DMS79 treated with DMSO at 0.1 percent for 48 hours (cell line): ENCODE measurements around the gene PREX1.
"Not testable (repeated sequence)": the region's sequence is repeated elsewhere in the genome, so short reads cannot be mapped to it uniquely, and the experiment has no call there.

Experiments used
- DNase-seq: peaks from one replicate; lab custom pipeline; 2025; lab: John Stamatoyannopoulos, UW

The PREX1 gene

DNA sequence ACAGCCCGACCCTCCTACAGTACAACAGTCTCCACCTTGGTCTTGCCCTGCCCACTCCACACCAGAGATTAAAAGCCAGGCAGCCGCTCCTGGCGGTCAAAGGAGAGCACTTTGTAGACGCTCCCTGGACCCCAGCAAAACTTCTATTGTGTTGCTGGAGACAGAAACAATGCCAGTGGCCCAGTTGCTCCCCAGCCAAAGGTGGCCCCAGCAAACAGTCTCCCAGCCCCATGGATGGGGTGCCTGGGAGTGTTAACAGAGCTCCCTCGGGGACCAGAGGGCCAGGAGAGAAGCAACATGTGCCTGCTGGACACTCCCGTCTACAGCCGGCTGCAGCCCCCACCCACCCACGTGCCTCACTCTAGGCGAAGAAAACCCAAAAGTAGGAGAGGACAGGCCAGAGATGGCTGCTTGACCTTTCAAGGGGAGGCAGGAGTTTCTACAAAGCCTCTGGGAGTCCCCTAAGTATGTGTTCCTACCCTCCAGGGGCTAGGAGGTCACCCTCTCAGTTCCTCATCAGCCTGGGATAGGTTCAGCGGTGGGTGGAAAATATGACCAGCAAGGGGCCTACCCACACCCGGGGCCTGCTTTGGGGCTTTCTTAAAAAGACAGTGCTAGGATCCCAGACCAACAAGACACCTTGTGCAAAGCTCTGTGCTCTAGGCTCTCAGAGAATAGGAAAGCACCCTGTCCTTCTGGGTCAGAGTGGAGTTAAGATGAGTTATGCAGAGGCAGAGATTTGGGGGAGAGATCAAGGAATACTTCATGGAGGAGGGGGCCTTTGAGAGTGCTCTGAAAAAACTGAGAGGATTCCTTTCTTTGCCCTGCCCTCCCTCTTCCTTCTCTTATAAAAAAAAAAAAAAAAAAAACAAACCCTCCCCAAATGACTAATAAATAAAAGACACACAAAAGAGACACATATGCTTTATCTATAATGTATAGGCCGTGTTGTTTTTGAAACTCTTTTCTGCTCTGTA lies 19.0 kb upstream of the PREX1 start:
- no peak for DNase-seq

DNA sequence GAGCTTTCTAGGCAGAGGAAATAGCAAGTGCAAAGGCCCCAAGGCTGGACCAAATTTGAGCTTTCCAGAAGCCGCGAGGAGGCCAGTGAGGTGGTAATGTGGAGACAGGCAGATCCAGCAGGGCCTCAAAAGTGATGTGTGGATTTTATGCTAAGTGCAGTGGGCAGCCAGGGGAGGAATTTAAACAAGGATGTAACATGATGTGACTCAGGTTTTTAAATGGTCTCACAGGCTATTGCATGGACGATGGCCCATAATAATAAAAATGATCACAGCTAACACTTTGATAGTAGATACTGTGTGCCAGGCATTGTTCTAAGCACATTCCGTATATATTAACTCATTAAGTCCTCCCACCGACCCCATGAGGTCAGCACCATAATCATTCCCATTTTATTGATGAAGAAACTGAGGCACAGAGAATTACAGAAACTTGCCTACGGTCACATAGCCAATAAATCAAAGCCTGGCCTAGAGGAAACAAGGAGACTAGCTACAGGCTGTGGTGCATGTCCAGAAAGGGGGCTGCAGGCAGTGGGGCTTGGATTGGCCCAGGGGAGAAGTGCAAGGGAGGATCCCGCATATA lies 18.0 kb upstream of the PREX1 start:
- DNase-seq = no peak

DNA sequence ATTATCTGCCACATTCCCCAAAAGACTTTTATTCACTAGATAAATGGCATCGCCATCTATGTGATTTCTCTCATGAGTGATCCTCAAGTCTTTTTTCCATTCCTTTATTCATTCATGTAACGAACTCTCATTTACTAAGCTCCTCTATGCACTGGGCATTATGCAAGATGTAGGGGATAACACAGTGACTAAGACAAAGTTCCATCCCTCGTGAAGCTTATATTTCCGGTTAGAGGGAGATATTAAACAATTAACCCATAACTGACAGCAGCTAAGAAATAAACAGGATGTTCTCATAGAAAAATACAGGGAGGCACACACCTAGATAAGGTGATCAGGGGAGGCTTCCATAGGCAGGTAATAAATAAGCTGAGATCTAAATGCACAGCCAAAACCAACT lies 17.2 kb upstream of the PREX1 start:
- no peak for DNase-seq

DNA sequence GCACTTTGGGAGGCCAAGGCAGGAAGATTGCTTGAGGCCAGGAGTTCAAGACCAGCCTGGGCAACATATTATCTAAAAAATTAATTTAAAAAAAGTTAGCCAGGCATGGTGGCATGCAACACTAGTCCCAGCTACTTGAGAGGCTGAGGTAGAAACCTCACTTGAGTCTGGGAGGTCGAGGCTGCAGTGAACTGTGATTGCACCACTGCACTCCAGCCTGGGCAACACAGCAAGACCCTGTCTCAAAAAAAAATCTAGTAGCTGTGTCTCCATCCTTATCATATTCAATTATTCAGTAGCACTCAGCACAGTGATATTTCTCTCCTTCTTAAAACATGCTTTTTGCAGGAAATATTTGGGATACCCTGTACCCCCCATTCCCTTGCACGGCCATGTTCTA lies 16.1 kb upstream of the PREX1 start:
- DNase-seq = not testable (repeated sequence)

DNA sequence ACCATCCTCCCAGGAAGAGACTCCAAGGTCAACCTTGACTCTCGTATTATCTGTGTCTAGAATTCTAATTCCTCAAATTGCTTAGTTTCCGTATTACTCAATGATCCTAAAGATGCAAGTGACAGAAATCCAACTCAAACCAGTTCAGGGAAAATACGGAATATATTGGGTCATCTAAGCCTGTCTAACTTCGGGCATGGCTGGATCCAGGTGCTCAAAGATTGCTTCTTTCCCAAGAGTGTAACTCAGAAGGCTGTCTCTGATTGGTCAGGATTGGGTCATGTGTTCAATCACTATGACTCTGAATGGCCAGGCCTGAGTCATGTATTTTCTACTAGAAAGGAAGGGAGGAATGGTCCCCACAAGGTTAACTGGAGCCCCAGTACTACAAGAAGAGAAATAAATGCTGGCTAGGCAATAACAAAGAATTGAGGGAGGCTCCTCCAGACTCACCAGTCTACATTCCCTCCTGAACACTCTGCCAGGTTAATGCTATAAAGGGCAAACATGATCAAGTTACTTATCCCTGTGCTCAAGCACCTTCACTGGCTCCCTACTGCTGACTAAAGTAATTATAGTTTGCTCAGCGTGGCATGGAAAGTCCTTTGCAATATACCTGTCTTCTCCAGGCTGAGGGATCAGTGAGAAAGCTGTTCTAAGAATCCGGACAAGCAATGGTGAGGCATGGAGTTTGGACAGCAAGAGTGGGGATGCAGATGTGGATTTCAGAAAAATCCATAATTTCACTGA lies 15.4 kb upstream of the PREX1 start:
- DNase-seq = no peak

DNA sequence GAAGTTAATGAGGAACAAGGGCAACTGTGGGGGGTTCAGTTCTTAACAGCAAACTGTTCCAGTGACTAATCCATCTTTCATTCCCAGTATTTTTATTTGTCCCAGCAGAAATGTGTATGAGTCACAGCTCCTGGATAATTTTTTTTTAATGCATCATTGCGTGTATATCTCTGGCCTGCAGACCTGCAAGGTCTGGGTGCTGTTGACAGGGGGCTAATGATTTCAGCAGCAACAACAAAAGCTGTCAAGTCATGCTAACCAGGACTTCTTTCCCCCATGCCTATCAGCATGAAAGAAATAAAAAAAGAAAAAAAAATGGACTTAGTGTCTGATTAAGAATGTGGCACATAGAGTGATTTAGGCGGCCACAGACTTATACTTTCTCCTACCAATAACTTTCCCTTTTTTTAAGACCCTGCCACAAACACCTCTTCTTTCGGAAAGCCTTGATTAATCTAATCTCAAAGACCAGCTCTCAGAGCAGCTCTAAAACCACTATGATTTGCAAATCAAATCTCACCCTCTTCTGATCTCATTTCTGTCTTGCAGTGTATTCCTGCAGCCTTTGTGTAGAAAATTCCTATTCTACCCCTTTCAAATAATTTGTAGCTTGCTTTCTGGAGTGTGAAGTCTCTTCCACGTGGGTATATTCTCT lies 14.2 kb upstream of the PREX1 start:
- no peak for DNase-seq

DNA sequence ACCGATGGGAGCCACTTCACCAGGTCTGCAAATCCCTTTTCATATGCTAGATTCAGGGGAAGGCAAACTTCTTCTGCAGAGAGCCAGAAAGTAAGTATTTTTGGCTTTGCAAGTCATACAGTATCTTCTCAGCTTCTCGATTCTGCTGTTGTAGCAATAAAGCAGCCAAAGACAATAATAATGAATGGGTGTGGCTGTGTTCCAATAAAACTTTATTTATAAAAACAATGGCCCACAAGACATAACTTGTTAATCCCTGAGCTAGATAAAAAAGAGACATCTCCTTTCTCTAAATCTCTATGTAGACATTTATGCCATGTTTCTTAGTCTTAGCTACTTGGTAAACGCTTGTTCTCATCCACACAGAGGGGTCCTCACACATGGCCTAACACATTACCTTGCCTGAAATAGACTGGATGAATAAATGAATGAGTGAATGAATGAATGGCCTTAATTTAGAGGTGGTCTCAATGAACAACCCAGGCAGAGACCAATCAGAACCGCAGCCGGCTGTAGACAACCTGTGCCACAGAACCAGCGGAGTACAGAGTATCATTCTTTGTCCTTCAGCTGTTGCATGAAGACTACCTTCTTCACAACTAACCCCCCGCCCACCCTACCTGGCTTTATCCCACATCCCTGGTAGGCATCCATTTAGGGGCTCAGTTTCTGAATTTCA lies 13.5 kb upstream of the PREX1 start:
- no peak for DNase-seq

DNA sequence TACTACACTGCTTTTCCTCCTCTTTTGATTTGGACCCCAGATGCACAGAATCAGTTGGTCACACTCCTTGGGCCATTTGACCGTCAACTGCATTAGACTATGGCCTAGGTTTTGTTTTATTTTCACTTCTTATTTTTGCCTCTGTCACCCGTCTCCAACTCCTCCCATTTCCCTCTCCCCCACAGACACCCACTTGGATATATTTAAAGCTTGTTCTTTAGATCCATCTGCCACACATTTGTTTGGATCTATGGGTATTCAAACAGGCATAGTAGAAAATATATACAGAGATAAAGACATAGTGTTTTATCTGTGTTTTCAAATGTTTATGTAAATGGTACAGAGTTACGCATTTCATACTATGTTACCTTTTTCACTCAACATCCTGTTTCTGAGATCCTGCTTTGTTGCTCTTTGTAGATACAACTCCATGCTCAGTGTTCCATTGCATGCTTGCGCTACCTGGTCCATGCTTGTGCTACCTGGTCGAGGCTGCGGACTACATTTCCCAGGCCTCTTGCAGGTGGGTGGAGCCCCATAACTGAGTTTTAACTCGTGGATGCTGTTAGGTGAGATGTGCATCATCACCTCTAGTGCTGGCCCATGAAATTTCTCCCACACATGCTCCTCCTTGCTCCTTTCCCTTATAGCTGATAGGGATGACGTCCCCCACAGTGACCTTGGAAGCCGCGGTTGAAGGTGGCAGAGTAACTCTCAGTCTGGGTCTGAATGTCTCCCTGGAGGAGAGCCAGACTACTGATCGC lies 11.5 kb upstream of the PREX1 start:
- DNase-seq = no peak

DNA sequence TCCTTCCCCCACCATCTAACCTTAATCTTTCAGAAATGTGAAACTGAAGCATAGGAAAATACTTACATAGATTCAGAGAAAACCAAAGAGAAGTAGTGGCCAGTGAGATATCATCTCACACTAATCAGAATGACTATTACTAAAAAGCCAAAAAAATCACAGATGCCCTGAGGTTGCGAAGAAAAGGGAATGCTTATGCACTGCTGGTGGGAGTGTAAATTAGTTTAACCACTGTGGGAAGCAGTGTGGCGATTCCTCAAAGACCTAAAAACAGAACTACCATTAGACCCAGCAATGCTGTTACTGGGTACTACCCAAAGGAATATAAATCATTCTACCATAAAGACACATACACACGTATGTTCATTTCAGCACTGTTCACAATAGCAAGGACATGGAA lies 9.2 kb upstream of the PREX1 start:
- DNase-seq = no peak

DNA sequence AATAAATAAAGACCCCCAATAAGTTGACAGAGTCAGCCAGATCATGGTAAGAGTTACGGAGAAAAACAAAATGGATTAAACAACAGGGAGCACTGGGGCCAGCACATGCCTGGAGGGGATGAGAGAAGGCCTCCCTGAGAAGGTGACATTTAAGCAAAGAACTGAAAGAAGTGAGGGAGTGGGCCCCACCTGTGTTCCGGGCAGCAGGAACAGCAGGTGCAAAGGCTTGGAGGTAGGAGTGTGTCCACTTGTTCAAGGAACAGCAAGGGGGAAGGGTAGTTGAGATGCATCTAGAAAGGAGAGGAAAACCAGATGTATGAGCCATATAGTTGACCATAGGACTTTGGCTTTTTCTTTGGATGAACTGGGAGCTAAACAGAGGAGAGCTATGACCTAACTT lies 7.6 kb upstream of the PREX1 start:
- no peak for DNase-seq

DNA sequence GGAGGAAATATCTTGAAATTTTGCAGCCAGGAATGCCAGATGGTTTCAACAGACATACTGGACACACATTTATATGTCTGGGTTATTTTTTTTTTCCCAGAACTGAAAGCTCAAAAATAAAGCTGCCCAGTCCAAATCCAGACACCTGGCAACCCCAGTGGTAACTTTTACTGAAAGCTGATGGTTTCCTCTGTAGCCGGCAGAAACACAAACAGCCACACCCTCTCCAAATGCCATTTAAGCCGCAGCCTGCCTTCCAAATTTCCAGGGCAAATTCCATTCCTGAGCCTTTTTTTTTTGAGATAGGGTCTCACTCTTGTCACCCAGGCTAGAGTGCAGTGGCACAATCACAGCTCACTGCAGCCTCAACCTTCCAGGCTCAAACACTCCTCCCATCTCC lies 6.5 kb upstream of the PREX1 start:
- DNase-seq = no peak

DNA sequence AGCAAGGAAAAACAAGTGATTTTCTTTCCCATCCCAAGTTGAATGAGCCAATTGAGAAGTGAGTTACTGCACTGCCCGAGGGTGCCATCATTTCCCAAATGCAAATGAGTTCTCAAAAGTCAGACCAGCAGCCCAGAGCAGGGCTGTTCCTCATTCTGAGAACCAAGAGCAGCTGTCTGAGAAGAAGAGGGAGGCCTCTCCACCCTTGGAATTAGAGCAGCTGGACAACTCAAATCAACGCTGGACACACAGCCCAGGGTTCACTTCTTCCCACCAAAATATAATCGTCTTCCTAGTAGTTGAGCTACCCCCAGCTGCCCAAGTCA lies 4.6 kb upstream of the PREX1 start:
- DNase-seq = no peak

DNA sequence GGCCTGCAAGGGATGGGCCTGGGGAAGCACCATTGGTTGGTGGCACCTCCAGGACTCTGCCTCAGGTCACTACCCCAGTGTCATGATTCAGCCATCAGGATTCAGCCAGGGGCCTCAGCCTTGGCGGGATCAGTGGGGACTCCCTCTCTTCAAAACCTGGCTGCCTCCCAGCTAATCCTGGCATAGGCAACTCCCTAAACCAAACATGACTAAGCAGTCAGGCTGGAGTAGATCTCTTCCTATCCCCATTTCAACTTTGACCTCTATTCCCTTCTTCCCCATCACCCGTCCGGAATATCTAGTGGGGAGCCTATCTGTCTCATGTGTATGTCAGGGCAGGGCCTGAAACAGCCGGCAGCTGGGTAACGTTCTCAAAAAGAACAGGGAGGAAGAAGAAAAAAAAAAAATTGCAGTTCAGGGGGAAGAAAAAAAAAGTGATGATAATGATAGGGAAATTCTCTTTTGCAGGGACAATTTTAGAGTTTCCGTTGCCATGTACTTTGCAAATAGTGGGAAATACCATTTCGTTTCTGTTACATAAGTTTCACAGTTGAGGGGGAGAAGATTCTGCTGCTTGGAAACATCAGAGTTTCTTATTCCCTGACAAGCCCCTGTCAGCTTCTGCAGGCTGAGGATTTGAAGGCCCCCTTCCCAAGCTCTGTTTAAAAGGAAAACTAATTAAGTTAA lies 4.1 kb upstream of the PREX1 start:
- DNase-seq = peak; percentile 12

DNA sequence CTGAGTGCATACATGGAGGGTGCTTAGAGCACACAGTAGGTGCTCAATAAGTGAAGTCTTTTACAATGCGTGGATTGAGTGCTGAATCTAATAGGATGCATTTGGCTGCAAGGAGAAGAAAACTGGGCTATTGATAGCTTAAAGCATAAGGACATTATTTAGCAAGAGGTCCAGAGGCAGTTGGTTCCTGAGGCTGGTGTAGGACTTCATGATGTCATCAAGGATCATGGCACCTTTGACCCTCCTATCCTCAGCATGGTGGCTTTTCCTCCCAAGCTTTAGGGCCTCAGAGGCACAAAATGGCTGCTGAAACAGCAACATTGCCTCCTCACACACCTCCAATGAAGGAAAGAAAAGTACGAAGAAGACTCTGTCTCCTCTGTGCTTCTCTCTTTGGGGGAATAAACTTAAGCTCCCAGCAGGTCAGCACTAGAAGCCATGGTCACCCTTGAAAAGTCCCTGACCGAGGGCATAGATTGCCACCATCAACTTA lies 3.1 kb upstream of the PREX1 start:
- no peak for DNase-seq

DNA sequence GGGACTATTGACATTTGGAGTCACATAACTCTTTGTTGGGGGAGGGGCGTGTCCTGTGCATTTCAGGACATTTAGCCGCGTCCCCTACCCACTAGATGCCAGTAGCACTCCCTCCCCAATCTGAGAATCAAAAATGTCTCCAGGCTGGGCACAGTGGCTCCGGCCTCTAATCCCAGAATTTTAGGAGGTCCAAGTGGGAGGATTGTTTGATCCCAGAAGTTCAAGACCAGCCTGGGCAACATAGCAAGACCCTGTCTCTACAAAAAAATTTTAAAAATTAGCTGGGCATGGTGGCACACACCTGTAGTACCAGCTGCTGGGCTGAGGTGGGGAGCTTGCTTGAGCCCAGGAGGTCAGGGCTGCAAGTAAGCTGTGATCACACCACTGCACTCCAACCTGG lies 2.1 kb upstream of the PREX1 start:
- DNase-seq = no peak

DNA sequence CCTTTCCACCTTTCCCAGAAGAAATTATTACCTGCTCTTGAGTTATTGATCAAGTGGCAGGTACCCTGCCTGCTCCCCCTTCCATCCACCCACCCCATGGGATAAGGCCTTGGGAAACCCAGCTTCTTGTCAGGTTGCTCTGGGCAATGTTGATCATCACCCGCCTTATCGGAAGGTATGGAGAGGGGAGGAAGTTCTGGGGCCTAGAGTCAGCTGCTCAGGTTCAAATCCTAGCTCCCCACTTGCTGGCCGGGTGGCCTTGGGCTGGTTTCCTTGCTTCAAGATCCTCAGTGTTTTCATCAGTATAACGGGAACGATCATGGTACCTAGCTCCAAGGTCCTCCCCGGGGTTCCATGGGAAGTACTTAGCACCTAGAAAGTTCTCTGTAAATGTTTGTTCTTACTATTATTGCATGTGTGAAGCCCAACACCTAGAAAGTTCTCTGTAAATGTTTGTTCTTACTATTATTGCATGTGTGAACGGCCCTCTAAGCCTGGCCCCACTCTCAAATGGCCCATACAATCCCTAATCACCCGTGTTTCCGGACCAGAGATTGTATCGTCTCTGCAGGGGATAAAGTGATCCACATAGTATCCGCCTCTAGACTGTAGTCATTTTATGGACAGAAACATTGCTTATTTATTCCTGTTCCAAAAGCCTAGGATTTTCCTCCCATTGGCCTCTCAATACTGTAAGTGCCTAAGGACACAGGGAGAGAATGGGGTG lies 1.1 kb upstream of the PREX1 start:
- no peak for DNase-seq

DNA sequence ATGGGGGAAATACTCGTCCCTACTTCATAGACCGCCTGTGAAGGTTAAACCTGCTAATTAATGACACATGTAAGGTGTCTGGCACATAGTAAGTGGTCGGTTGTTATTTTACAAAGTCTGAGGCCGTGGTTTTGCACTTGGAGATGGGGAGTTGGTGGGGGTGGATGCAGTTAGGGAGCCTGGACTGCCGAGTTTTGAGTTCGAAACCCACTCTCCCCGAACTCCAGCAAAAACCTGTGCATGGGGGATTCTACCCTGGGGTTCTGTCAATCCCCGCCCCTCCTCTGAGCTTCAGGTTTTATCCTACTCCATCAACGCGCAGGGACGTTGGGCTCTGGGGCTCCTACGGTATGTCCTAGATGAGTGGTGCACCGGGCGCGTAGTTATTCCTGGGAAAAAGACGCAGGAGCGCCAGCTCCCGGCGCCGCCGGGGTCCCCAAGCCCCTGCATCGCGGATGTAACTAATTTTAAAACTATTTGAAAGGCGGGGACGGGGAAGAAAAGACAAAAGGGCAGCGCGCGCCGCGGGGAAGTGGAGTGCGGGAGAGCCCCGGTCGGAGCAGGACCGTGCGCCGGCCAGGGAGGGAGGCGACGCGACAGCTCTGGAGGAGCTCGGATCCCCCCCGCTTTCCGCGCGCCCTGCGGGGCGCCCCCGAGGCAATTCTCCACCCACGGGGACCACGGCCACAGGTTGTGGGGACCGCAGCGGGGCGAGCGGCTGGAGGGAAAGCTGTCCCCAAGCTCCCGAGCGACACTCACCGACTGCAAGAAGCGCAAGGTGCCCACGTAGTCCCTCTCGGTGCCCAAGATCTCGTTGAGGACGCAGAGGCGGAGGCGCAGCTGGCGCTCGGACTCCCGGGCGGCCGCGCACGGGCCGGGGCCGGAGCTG lies 672 bp downstream of the PREX1 start:
- DNase-seq = peak; percentile 26

DNA sequence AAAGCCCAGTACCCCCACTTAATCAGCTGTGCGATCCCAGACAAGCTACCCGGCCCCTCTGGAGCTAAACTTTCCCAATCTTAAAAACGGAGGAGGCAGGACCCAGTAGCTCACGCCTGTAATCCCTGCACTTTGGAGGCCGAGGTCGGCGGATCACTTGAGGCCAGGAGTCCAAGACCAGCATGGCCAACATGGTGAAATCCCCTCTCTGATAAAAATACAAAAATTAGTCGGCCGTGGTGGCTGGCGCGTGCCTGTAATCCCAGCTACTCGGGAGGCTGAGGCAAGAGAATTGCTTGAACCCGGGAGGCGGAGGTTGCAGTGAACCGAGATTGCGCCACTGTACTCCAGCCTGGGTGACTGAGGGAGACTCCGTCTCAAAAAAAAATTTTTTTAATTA lies 1.3 kb downstream of the PREX1 start:
- not testable (repeated sequence) for DNase-seq

DNA sequence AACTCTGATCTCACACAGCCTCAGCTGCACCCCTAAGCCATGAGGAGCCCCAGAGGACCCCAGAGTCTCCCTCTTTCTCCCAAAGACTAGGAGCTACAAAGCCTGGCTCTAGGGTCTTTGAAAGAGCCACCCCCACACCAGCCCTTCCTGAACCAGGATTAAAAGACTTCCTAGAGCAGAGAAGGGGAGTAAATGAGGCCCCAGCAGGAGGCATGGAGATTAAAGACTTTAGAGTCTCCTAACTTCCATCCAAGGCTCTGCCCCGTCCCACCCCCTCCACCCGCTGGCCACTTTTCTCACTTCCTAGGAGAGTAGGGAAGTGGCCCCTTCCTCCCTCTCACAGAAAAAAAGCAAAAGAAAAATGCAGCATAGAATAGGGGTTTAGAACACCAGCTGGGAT lies 1.7 kb downstream of the PREX1 start:
- DNase-seq = no peak
